SJSA1 (cell line): Measurements from ENCODE around the gene LRRC1. TPM values are rescaled to one million over a fixed set of nuclear protein-coding genes. Genes with fewer than 3 reads are reported as not detected.

Experiments used
- DNase-seq, 2 experiments: peaks; one replicate each; pipeline ENCODE4 v3.0.0-alpha.2; 2015 to 2020; ENCODE audit warnings: low spot score in 2 of 2, low read depth in 1 of 2
- H3K27ac ChIP-seq: fragments of 250-450 bp; sonication (Bioruptor Pico); 2 replicates; pipeline ENCODE4 v1.5.1; 2020; ENCODE audit warnings: mild to moderate bottlenecking, moderate library complexity
- H3K27me3 ChIP-seq: fragments of 250-450 bp; sonication (Bioruptor Pico); replicated peaks from 2 replicates; pipeline ENCODE4 v1.5.1; 2020; ENCODE audit warnings: mild to moderate bottlenecking, moderate library complexity
- H3K36me3 ChIP-seq: fragments of 250-450 bp; sonication (Bioruptor Pico); 2 replicates; pipeline ENCODE4 v1.5.1; 2020; ENCODE audit warnings: mild to moderate bottlenecking
- H3K4me1 ChIP-seq: fragments of 250-450 bp; sonication (Bioruptor Pico); replicated peaks from 2 replicates; pipeline ENCODE4 v1.6.1; 2021; ENCODE audit warnings: mild to moderate bottlenecking
- H3K4me3 ChIP-seq: fragments of 250-450 bp; sonication (Bioruptor Pico); 2 replicates; pipeline ENCODE4 v1.5.1; 2020; ENCODE audit warnings: mild to moderate bottlenecking
- H3K9me3 ChIP-seq: fragments of 250-450 bp; sonication (Bioruptor Pico); replicated peaks from 2 replicates; pipeline ENCODE4 v1.5.1; 2020; ENCODE audit warnings: mild to moderate bottlenecking
- total RNA-seq: library from RNA; depleted of rRNA; stranded (reverse); fragments of >200 nt; shearing (Covaris generic); gene quantifications from 2 replicates; pipeline ENCODE4 v1.2.3, GENCODE V29; 2014

LRRC1 gene
- total RNA-seq, 1 experiment from 2014 or later, result 16.4 TPM

DNA sequence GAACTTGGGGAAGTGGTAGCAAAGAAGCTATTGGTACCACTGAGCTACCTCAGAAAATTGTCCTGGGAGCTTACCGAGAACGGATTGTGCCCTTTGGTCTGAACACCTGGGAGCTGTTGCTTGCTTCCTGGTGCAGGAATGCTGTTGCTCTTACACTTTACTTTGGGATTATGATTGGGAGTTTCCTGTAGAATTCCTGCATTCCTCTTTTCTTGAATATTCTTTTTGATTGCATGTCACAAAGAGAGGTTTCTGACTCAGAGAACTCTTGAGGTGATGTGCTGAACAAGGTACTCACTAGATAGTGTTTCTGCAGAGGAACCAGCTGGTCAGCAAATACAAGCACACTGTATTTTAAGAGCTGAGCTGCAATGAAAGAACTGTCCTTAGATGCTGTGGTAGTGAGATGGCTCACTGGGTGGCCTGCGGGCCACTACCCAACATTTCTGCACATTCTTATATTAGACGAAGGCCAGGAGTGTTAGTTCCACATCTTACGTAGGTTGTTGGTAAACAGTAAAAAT is 35.0 kb downstream of the LRRC1 start:
- DNase-seq, result peak in 1 of 2 experiments; percentile 21
- H3K27ac ChIP-seq, result peak overlapping the region; percentile 2; the same call in 1 of the 2 replicates

DNA sequence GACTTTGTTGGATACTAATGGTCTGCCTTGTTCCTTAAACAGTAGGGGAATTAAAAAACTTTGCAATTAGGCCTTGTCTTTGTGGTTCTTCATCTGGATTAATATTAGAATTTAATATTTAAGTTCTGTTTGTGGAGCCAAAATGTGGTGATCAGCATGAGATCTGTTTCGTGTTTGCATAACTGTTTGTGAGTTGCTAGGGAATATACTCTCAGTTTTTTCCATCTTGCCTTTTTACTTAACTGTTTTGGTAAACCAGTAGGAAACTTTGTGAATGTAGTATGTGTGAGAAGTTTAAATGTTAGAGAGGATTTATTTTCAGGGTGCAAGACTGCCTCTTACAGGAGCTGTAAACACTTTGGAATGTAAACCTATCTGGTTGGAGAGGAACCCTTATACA is 35.6 kb downstream of the LRRC1 start:
- DNase-seq, result no peak
- Histone ChIP-seq H3K27ac (peak overlapping the region; percentile 2; the same call in 1 of the 2 replicates), H3K9me3 (no peaks in the 10 kb centered on the region), H3K4me1 (peaks cover 26% of the 10 kb centered on the region), H3K4me3 (no peak overlapping the region), H3K27me3 (no peaks in the 10 kb centered on the region), H3K36me3 (no peaks in the 10 kb centered on the region)

More for the DNA sequence above, 35.0 kb downstream of the LRRC1 start:
- no peaks in the 10 kb centered on the region for H3K36me3 ChIP-seq
- H3K9me3 ChIP-seq, result no peaks in the 10 kb centered on the region
- peaks cover 26% of the 10 kb centered on the region for H3K4me1 ChIP-seq
- H3K4me3 ChIP-seq, result no peak overlapping the region
- H3K27me3 ChIP-seq, result no peaks in the 10 kb centered on the region

- Histone ChIP-seq H3K4me3 (no peak overlapping the region), H3K27ac (no peak overlapping the region), H3K27me3 (no peaks in the 10 kb centered on the region), H3K36me3 (peaks cover 4% of the 10 kb centered on the region; the same call in 1 of the 2 replicates), H3K9me3 (no peaks in the 10 kb centered on the region), H3K4me1 (peaks cover 26% of the 10 kb centered on the region)
- DNase-seq, result no peak
These were observed 36.5 kb downstream of the LRRC1 start for GRCh38 chr6:53831081-53831869.

GRCh38 chr6:53831936-53832660 is 37.3 kb downstream of the LRRC1 start:
- H3K4me3 ChIP-seq, result no peak overlapping the region

DNA sequence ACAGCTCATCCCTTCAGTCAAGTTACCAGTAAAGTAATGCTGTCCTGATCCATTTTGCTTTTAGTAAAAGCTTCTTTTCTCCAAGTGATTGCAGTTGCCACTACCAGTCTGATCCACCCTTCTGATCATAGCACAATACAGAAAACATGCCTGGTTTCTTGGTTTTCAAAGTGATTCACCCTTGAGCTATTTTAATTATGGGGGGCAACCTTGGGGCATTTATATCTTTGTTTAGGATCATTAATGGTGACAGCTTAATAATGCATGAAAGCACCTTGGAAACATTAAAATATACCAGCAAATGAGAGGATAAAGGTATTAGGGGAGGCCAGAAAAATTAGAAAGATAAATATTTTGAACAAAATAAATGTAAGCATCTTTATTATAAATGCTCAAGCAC is 38.4 kb downstream of the LRRC1 start:
- H3K4me3 ChIP-seq, result no peak overlapping the region
- DNase-seq, result peak in 1 of 2 experiments; percentile 23
- H3K4me1 ChIP-seq, result peaks cover 23% of the 10 kb centered on the region
- no peaks in the 10 kb centered on the region for H3K27me3 ChIP-seq
- peak overlapping the region; percentile 21 for H3K27ac ChIP-seq
- peaks cover 4% of the 10 kb centered on the region; the same call in 1 of the 2 replicates for H3K36me3 ChIP-seq
- H3K9me3 ChIP-seq, result no peaks in the 10 kb centered on the region

More at GRCh38 chr6:53831936-53832660, 37.3 kb downstream of the LRRC1 start:
- Histone ChIP-seq H3K27ac (no peak overlapping the region), H3K27me3 (no peaks in the 10 kb centered on the region), H3K4me1 (peaks cover 26% of the 10 kb centered on the region), H3K9me3 (no peaks in the 10 kb centered on the region), H3K36me3 (peaks cover 4% of the 10 kb centered on the region; the same call in 1 of the 2 replicates)
- DNase-seq, result no peak

DNA sequence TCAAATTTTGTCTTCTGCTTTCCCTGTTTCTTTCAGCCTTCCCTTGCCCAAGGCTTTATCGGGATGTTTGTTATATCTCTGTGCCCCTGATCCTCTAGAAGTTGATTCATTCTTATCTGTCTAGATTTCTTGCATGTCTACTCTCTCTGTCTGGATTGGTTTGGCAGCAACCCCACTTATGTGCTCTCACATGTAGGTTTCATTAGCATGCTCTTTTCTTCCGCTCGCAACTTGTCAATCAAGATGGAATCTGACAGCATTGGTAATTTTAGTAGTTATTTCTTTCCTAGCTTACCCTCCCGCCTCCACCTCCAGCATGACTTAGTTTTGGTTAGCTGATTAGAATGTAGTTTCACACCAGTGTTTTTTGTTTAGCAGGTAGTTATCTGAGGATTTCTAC is 39.3 kb downstream of the LRRC1 start:
- no peak for DNase-seq
- H3K4me1 ChIP-seq, result peaks cover 21% of the 10 kb centered on the region
- H3K27ac ChIP-seq, result no peak overlapping the region
- no peaks in the 10 kb centered on the region for H3K27me3 ChIP-seq
- H3K36me3 ChIP-seq, result peaks cover 4% of the 10 kb centered on the region; the same call in 1 of the 2 replicates
- H3K4me3 ChIP-seq, result no peak overlapping the region
- no peaks in the 10 kb centered on the region for H3K9me3 ChIP-seq

DNA sequence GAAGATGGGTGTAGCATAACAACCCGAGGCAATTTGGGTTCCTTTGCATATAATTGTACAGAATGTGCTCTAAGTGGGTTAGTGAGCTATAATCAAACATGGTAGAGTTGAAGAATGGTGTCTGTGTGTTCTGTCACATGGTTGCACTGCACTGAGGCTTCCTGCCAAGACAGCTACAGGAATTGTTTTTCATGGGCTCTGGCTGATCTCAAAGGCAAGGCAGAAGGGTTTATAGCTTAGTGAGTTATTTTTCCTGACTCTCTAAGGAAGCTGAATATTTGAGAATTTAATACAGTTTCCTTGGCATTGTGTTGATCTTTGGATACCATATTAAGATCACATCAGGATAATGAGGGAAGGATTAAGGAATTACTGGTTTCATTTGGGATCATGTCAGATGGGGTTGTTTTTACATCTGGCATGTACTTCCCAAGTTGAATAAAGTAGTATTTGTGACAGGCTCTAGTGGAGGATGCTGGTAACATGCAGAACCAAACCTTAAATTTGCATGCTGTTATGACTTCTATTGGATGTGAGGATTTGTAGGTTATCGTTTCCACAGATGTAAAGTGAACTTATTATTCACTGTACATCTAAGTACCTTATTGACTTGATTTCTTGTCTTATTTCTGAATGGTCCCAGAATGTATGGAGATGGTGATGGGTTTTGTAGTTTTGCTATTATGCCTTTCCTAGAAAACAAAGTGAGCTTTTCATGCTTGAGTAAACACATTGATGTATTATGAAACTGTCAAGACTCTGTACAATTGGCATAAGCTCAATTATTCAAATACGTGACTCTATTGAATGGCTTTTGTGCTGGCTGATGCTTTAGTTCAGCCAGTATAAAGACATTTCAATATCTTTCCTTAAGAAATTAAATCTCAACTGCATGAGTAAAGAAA is 43.3 kb downstream of the LRRC1 start:
- Histone ChIP-seq H3K9me3 (peaks cover 3% of the 10 kb centered on the region), H3K4me1 (peaks cover 3% of the 10 kb centered on the region), H3K27ac (no peak overlapping the region), H3K27me3 (no peaks in the 10 kb centered on the region), H3K36me3 (peaks cover 4% of the 10 kb centered on the region; the same call in 1 of the 2 replicates), H3K4me3 (no peak overlapping the region)
- DNase-seq, result no peak

- no peak for DNase-seq
- no peak overlapping the region for H3K4me3 ChIP-seq
- no peaks in the 10 kb centered on the region for H3K4me1 ChIP-seq
- H3K27ac ChIP-seq, result no peak overlapping the region
- H3K27me3 ChIP-seq, result no peaks in the 10 kb centered on the region
- peaks cover 4% of the 10 kb centered on the region; the same call in 1 of the 2 replicates for H3K36me3 ChIP-seq
- H3K9me3 ChIP-seq, result peaks cover 3% of the 10 kb centered on the region
These were observed 45.2 kb downstream of the LRRC1 start for GRCh38 chr6:53840027-53840426.

DNA sequence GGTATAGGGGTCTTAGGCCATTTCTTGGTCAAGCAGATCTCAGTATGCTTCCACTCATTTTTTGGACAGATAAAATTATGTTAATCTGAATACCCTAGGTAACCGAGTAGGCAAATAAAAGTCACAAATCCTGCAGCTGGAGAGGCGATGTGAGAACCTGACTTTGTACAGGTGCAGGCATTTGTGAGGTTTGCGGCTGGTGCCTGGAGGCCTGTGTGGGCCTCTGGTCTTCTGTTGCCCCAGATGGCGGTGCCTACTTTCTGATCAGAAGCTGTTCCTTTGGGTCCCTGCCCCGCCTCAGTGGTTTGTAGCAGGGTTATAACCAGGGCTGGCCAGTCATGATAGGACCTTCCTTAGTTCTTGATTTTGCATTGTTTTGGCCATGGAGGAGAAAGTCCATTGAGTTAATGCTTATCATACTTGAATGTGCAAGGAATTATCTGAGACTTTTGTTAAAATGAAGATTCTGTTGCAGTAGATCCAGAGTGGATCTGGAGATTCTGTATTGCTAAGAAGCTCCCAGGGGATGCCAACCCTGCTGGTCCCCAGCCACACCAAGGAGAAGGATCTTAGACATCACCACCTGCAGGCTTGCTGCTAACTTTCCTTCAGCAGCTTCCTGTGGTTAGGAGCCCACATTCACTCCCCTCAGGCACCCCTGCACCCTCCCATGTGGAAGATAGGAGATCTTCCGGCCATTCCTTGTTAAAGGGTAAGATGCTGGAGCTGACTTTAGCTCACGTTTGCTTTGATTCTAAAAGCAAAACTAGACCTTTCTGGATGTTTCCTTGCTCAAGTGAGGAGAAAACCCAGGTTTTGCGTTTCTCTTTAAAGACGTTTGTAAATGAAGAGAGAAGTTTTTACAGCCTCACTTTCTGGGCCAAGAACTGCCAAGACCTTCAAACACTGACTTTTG is 50.7 kb downstream of the LRRC1 start:
- Histone ChIP-seq H3K27ac (no peak overlapping the region), H3K36me3 (no peaks in the 10 kb centered on the region), H3K4me1 (no peaks in the 10 kb centered on the region), H3K4me3 (no peak overlapping the region), H3K27me3 (no peaks in the 10 kb centered on the region), H3K9me3 (no peaks in the 10 kb centered on the region)
- DNase-seq, result no peak

DNA sequence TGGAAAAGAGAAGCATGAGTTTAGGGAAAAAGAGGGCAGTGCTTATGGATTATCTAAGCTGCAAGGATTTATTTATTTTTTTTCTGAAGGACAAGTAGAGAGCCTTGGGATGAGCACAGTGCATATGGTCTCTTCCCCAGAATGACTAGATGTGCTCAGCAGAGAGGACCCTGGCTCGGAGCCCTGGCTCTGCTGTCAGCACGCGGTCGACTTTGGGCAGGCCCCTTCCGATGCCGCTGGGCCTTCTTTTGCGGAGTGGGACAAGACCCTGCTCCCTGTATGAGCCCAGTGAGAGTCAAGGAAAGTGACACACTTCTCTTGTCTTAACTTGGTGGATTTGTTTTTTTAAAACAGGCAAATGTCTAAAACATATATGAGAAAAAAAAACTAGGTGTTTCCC is 51.4 kb downstream of the LRRC1 start:
- Histone ChIP-seq H3K36me3 (no peaks in the 10 kb centered on the region), H3K27me3 (no peaks in the 10 kb centered on the region), H3K27ac (no peak overlapping the region), H3K4me3 (no peak overlapping the region), H3K9me3 (no peaks in the 10 kb centered on the region), H3K4me1 (no peaks in the 10 kb centered on the region)
- DNase-seq, result no peak

- H3K4me1 ChIP-seq, result no peaks in the 10 kb centered on the region
These were observed 53.0 kb downstream of the LRRC1 start for GRCh38 chr6:53847796-53848314.

DNA sequence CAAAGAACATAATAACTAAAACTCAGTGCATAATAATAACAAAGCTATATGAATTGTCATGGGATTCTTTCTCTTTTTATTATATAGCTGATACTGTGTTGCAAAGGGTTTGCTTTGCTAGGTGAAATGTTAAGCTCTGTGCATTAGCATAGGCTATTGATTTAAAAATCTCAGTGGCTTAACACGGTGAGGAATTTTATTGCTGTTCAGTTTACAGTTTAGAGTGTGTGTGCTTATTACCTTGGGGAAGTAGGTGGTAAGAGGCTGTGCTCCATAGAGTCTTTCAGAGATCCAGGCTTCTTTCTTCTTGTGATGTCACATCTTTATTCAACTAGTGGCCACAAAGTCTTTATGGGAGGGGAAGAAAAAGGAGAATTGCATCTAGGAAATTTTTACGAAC is 55.7 kb downstream of the LRRC1 start:
- Histone ChIP-seq H3K9me3 (no peaks in the 10 kb centered on the region), H3K4me1 (no peaks in the 10 kb centered on the region), H3K36me3 (no peaks in the 10 kb centered on the region), H3K27me3 (no peaks in the 10 kb centered on the region), H3K4me3 (no peak overlapping the region), H3K27ac (no peak overlapping the region)
- DNase-seq, result no peak

More at GRCh38 chr6:53847796-53848314, 53.0 kb downstream of the LRRC1 start:
- no peak for DNase-seq
- no peaks in the 10 kb centered on the region for H3K27me3 ChIP-seq
- H3K36me3 ChIP-seq, result no peaks in the 10 kb centered on the region
- no peak overlapping the region for H3K27ac ChIP-seq
- no peak overlapping the region for H3K4me3 ChIP-seq
- no peaks in the 10 kb centered on the region for H3K9me3 ChIP-seq
